HFFc6 (cell line): ENCODE measurements around the gene SENP3. TPM values are rescaled to one million over a fixed set of nuclear protein-coding genes. Genes with fewer than 3 reads are reported as not detected.

Experiments
- DNase-seq: peaks from one replicate; pipeline ENCODE4 v3.0.0-alpha.2; 2018
- H3K27ac Mint-ChIP-seq: 2 replicates; pipeline ENCODE4 v1.8.0; 2020; ENCODE audit warnings: mild to moderate bottlenecking, mixed read lengths
- H3K27me3 Mint-ChIP-seq: 2 replicates; pipeline ENCODE4 v1.8.0; 2021; ENCODE audit warnings: mild to moderate bottlenecking, moderate library complexity, mixed read lengths; ENCODE audit not compliant: insufficient read depth
- H3K36me3 Mint-ChIP-seq: 2 replicates; pipeline ENCODE4 v1.8.0; 2021; ENCODE audit warnings: low read depth, mixed read lengths
- H3K4me1 Mint-ChIP-seq: 2 replicates; pipeline ENCODE4 v1.8.0; 2020; ENCODE audit warnings: low read depth, mixed read lengths
- H3K4me3 Mint-ChIP-seq: 2 replicates; pipeline ENCODE4 v1.8.0; 2020; ENCODE audit warnings: mild to moderate bottlenecking, moderate library complexity, mixed read lengths
- H3K9me3 Mint-ChIP-seq: 2 replicates; pipeline ENCODE4 v1.8.0; 2020; ENCODE audit warnings: mild to moderate bottlenecking, mixed read lengths
- total RNA-seq, 6 experiments: library from RNA; stranded (reverse); fragmentation: NEBNext Ultra II Directional; extraction: Animal tissue kit (Norgen Biotek cat#: 25700); gene quantifications; 2 replicates in 1 of 6; 3 replicates in 5 of 6; pipeline ENCODE4 v1.2.3, GENCODE V29; 2021
- TF ChIP-seq, protein P1 (sequence below): fragments of 200-600 bp; sonication (generic); IDR thresholded peaks from 2 replicates; pipeline ENCODE4 v1.5.0; 2021; ENCODE audit warnings: antibody characterized with exemption, mild to moderate bottlenecking

Gene SENP3
- total RNA-seq, 6 experiments from 2014 or later = 53.9 to 70.3 (median 60.3) TPM

DNA sequence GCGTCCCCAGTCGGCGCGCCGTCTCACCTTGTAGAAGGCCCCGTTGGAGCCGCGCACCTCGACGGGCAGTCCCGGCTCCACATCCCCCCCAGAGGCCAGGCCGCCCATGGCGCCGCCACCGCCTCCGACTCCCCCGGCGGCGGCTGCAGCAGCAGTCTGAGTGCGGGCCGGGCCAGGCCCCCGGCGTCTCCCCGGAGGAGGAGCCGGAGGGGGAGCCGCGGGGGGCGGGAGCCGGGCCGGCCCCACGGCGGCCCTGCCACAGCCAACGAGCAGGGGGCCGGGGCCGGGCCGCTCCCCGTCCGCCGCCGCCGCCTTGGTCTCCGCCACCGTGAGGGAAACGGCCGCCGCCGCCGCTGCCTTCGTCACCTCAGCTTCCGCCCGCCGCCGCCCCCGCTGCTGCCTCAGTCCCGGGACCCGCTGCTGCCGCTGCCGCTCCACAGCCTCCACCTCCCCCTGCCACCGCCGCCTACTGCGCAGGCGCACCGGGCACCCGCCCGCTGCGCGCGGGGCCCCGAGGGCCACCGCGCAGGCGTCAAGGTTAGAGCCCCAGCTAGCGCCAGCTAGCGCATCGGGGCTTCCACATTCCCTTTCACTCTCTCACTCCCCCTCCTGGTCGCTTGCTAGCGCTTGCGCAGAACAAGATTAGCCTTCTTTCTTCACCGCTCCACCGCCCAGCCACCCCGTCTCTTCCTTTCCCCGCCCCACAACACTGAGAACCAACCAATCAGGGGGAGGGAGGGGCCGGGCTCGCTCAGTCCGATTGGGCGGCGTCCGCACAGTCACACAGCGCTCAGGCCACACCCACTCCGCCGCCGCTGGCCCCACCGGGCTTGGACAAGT lies 52.9 kb downstream of the SENP3 start, which contains the start of gene FXR2:
Gene FXR2 (minus strand): TSS at position 473 of the 840 bp plus-strand sequence. CDS start 365 bp downstream, at position 108.
- peak; percentile 99 for DNase-seq
- TF ChIP-seq, protein P1, sequence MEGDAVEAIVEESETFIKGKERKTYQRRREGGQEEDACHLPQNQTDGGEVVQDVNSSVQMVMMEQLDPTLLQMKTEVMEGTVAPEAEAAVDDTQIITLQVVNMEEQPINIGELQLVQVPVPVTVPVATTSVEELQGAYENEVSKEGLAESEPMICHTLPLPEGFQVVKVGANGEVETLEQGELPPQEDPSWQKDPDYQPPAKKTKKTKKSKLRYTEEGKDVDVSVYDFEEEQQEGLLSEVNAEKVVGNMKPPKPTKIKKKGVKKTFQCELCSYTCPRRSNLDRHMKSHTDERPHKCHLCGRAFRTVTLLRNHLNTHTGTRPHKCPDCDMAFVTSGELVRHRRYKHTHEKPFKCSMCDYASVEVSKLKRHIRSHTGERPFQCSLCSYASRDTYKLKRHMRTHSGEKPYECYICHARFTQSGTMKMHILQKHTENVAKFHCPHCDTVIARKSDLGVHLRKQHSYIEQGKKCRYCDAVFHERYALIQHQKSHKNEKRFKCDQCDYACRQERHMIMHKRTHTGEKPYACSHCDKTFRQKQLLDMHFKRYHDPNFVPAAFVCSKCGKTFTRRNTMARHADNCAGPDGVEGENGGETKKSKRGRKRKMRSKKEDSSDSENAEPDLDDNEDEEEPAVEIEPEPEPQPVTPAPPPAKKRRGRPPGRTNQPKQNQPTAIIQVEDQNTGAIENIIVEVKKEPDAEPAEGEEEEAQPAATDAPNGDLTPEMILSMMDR = peak; percentile 76
- Mint-ChIP-seq H3K4me3 (peak within 1 kb of the TSS; percentile 91), H3K27me3 (peaks cover 2% of the 10 kb centered on the region; the same call in 1 of the 2 replicates), H3K27ac (peak within 1 kb of the TSS; percentile 88), H3K4me1 (peaks cover 35% of the 10 kb centered on the region), H3K36me3 (peaks cover 31% of the 10 kb centered on the region), H3K9me3 (no peaks in the 10 kb centered on the region)

DNA sequence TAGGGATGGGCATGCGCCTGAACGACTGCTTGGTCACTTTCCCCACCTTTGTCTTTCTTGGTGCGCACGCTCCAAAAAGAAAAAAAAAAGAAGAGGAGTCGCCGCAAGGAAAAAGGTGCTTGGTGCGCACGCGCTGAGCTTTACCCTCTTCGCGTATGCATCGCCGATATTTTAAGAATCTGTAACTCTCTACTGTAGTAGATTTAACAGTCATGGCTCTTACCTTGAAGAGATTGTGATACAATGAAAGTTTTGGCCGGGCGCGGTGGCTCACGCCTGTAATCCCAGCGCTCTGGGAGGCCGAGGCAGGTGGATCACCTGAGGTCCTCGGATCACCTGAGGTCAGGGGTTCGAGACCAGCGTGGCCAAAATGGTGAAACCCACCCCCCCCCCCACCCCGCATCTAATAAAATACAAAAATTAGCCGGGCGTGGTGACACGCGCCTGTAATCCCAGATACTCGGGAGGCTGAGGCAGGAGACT lies 53.6 kb downstream of the SENP3 start:
- no peak for DNase-seq
- peaks cover 33% of the 10 kb centered on the region for H3K4me1 Mint-ChIP-seq
- H3K4me3 Mint-ChIP-seq = peak overlapping the region; percentile 87
- peaks cover 2% of the 10 kb centered on the region; the same call in 1 of the 2 replicates for H3K27me3 Mint-ChIP-seq
- H3K27ac Mint-ChIP-seq = peak overlapping the region; percentile 79
- TF ChIP-seq, protein P1 = no peak
- no peaks in the 10 kb centered on the region for H3K9me3 Mint-ChIP-seq
- H3K36me3 Mint-ChIP-seq = peaks cover 31% of the 10 kb centered on the region

DNA sequence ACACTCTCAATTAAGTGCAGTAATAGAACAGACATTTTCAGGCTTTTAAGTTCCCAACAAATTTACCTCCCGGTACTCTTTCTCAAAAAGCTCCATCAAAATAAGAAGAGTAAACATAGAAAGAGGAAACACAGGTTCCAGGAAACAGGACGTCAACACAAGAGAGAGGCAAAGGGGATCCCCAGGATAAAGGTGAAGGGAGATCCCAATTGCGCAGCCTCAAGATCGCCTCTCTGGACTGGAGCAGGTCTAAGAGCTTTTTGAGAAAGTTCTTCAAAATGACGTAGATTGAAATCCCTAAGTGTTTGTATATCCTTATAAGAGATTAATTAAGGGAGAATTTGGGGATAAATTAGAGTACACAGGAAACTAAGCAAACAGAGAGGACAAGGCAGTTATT lies 56.9 kb downstream of the SENP3 start:
- Mint-ChIP-seq H3K4me1 (peaks cover 3% of the 10 kb centered on the region), H3K27me3 (peaks cover 2% of the 10 kb centered on the region; the same call in 1 of the 2 replicates), H3K9me3 (no peaks in the 10 kb centered on the region), H3K4me3 (no peak overlapping the region), H3K36me3 (peaks cover 2% of the 10 kb centered on the region), H3K27ac (no peak overlapping the region)
- DNase-seq = no peak
- TF ChIP-seq, protein P1 = no peak

DNA sequence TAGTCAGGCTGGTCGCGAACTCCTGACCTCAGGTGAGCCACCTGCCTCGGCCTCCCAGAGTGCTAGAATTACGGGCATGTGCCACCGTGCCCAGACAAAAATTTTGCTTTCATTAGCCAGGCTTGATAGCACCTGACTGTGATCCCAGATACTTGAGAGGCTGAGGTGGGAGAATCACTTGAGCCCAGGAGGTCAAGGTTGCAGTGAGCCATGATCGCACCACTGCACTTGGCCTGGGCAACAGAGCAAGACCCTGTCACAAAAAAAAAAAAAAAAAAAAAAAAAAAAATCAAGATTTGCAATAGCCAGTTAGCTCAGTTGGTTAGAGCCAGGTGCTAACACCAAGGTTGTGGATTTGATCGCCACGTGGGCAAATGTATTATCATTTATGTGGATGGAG lies 59.1 kb downstream of the SENP3 start:
- DNase-seq = no peak
- no peak overlapping the region for H3K27ac Mint-ChIP-seq
- no peaks in the 10 kb centered on the region for H3K9me3 Mint-ChIP-seq
- TF ChIP-seq, protein P1 = no peak
- H3K27me3 Mint-ChIP-seq = peaks cover 3% of the 10 kb centered on the region; the same call in 1 of the 2 replicates
- H3K4me3 Mint-ChIP-seq = no peak overlapping the region
- no peaks in the 10 kb centered on the region for H3K4me1 Mint-ChIP-seq
- no peaks in the 10 kb centered on the region for H3K36me3 Mint-ChIP-seq

Other genes starting within 250 kb of the SENP3 start
- gene GPS2, start 246.6 kb upstream of the SENP3 start, total RNA-seq = 10 to 100 TPM; 34.7 to 45.2 (median 40.7) TPM
- gene NEURL4, start 232.6 kb upstream of the SENP3 start, total RNA-seq = 10 to 100 TPM; 18.7 to 24.6 (median 20.4) TPM
- gene ACAP1, start 225.4 kb upstream of the SENP3 start, total RNA-seq = 1 to 10 TPM; 3.2 to 6.4 (median 4.9) TPM
- gene KCTD11, start 209.8 kb upstream of the SENP3 start, total RNA-seq = 10 to 100 TPM; 11.2 to 14.5 (median 12.6) TPM
- not detected for gene TMEM95, start 206.8 kb upstream of the SENP3 start, total RNA-seq
- under 1 TPM; 0.20 to 0.41 (median 0.26) TPM for gene TNK1, start 180.8 kb upstream of the SENP3 start, total RNA-seq
- gene PLSCR3, start 167.4 kb upstream of the SENP3 start, total RNA-seq = 100 to 1,000 TPM in 1 of 6 experiments, 10 to 100 TPM in 5; 85.6 to 114 (median 98.5) TPM
- 10 to 100 TPM; 52.2 to 79.1 (median 72.3) TPM for gene TMEM256, start 157.8 kb upstream of the SENP3 start, total RNA-seq
- 10 to 100 TPM; 41.3 to 57.3 (median 46.2) TPM for gene NLGN2, start 154.1 kb upstream of the SENP3 start, total RNA-seq
- gene SPEM1, start 141.6 kb upstream of the SENP3 start, total RNA-seq = not detected
- not detected for gene SPEM2, start 136.3 kb upstream of the SENP3 start, total RNA-seq
- gene SPEM3, start 133.1 kb upstream of the SENP3 start, total RNA-seq = not detected
- 1 to 10 TPM; 2.2 to 2.9 (median 2.8) TPM for gene TMEM102, start 126.5 kb upstream of the SENP3 start, total RNA-seq
- gene FGF11, start 122.4 kb upstream of the SENP3 start, total RNA-seq = under 1 TPM in 3 of 6 experiments, not detected in 3; 0.10 to 0.31 (median 0.24) TPM
- gene CHRNB1, start 116.9 kb upstream of the SENP3 start, total RNA-seq = 1 to 10 TPM; 2.0 to 2.8 (median 2.4) TPM
- gene ZBTB4, start 82.3 kb upstream of the SENP3 start, total RNA-seq = 10 to 100 TPM; 62.7 to 75.9 (median 68.6) TPM
- not detected for gene SLC35G6, start 80.5 kb upstream of the SENP3 start, total RNA-seq
- gene POLR2A, start 77.6 kb upstream of the SENP3 start, total RNA-seq = 100 to 1,000 TPM; 111 to 127 (median 118) TPM
- 10 to 100 TPM; 22.0 to 28.3 (median 25.4) TPM for gene TNFSF12, start 12.9 kb upstream of the SENP3 start, total RNA-seq
- 1 to 10 TPM; 1.2 to 2.8 (median 1.5) TPM for gene TNFSF13, start 3.2 kb upstream of the SENP3 start, total RNA-seq
- 10 to 100 TPM; 46.6 to 71.7 (median 68.5) TPM for gene CD68, start 17.7 kb downstream of the SENP3 start, total RNA-seq
- 10 to 100 TPM; 59.2 to 91.2 (median 68.6) TPM for gene MPDU1, start 21.9 kb downstream of the SENP3 start, total RNA-seq
- 1 to 10 TPM in 1 of 6 experiments, under 1 TPM in 5; 0.62 to 1.0 (median 0.81) TPM for gene SOX15, start 28.2 kb downstream of the SENP3 start, total RNA-seq
- 10 to 100 TPM; 49.3 to 62.3 (median 51.5) TPM for gene FXR2, start 53.0 kb downstream of the SENP3 start, total RNA-seq
- 10 to 100 TPM; 39.2 to 55.0 (median 43.5) TPM for gene SAT2, start 65.9 kb downstream of the SENP3 start, total RNA-seq
- gene SHBG, start 68.2 kb downstream of the SENP3 start, total RNA-seq = 1 to 10 TPM in 1 of 6 experiments, under 1 TPM in 5; 0.36 to 1.2 (median 0.79) TPM
- gene ATP1B2, start 89.0 kb downstream of the SENP3 start, total RNA-seq = not detected
- 10 to 100 TPM; 68.1 to 84.3 (median 75.4) TPM for gene TP53, start 125.6 kb downstream of the SENP3 start, total RNA-seq
- gene WRAP53, start 126.6 kb downstream of the SENP3 start, total RNA-seq = 10 to 100 TPM in 5 of 6 experiments, 1 to 10 TPM in 1; 8.6 to 18.2 (median 15.2) TPM
- gene EFNB3, start 143.3 kb downstream of the SENP3 start, total RNA-seq = under 1 TPM; 0.12 to 0.34 (median 0.24) TPM
- gene DNAH2, start 155.8 kb downstream of the SENP3 start, total RNA-seq = not detected